Adipocyte (in vitro differentiated cells): Measurements from ENCODE around the gene TMIGD2.

Source experiments
- DNase-seq: peaks from one replicate; pipeline ENCODE4 v3.0.0-alpha.2; 2015; ENCODE audit warnings: low read depth
- H3K27me3 ChIP-seq: replicated peaks from 2 replicates; pipeline ENCODE4 v1.7.0; 2013; ENCODE audit warnings: mild to moderate bottlenecking, low read length, moderate library complexity; ENCODE audit not compliant: control insufficient read depth, insufficient read depth
- H3K36me3 ChIP-seq: 2 replicates; pipeline ENCODE4 v1.7.0; 2013; ENCODE audit warnings: low read length, mild to moderate bottlenecking, moderate library complexity; ENCODE audit not compliant: control insufficient read depth, insufficient read depth, severe bottlenecking
- H3K4me1 ChIP-seq: 2 replicates; pipeline ENCODE4 v1.7.0; 2013; ENCODE audit warnings: mild to moderate bottlenecking, low read length, moderate library complexity; ENCODE audit not compliant: control insufficient read depth, insufficient read depth
- H3K4me3 ChIP-seq: 2 replicates; pipeline ENCODE4 v1.7.0; 2013; ENCODE audit warnings: mild to moderate bottlenecking, low read length, moderate library complexity
- H3K9ac ChIP-seq: 2 replicates; pipeline ENCODE4 v1.7.0; 2013; ENCODE audit warnings: mild to moderate bottlenecking, low read length, moderate library complexity
- H3K9me3 ChIP-seq: 2 replicates; pipeline ENCODE4 v1.7.0; 2013; ENCODE audit warnings: mild to moderate bottlenecking, low read length, moderate library complexity; ENCODE audit not compliant: control insufficient read depth

Gene TMIGD2

GRCh38 chr19:4304538-4305256 is 2.5 kb upstream of the TMIGD2 start, which contains the start of gene FSD1:
Gene FSD1 (plus strand): TSS chr19:4304598. CDS start chr19:4304747, 149 bp downstream.
- H3K9ac ChIP-seq: no peak within 1 kb of the TSS
- no peaks in the 10 kb centered on the region for H3K9me3 ChIP-seq
- DNase-seq: peak; percentile 78
- peaks cover 8% of the 10 kb centered on the region for H3K27me3 ChIP-seq
- no peaks in the 10 kb centered on the region for H3K36me3 ChIP-seq
- H3K4me3 ChIP-seq: no peak within 1 kb of the TSS
- H3K4me1 ChIP-seq: peaks cover 7% of the 10 kb centered on the region

DNA sequence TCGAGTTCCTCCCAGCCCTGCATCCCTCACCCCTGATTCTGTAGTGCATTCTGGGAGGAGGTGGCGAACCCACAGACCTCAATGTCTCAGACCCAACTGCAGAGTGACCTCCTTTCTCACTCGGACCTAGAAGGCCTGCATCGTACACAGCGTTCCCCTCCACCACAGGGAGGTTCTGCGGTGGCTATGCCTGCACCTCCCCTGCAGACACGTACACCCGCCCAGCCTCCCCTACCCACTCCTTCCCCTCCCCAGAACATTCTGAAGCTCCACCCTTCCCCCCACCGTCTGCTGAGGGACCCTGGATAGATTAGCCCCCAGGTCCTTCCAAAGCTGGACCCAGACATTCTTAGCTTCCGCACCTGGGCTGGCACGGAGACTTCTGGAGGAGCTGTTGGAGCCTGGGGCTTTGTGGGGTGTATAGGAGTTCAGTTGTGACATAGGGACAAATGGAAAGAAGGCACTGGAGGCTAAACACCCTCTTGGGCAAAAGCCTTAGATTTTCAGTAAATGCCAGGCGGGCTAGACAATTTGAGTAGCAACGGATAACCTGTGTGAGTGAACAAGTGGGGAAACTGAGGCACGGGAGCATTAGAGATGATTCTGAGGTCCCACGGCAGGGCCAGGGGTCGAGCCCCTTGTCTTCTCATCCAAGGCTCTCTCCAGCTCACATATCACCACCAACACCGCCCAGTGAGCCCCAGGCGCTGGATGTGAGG is 1.8 kb upstream of the TMIGD2 start:
- peaks cover 8% of the 10 kb centered on the region for H3K27me3 ChIP-seq
- no peak overlapping the region for H3K4me3 ChIP-seq
- no peaks in the 10 kb centered on the region for H3K36me3 ChIP-seq
- DNase-seq: no peak
- no peaks in the 10 kb centered on the region for H3K9me3 ChIP-seq
- peaks cover 7% of the 10 kb centered on the region for H3K4me1 ChIP-seq
- H3K9ac ChIP-seq: no peak overlapping the region

- no peaks in the 10 kb centered on the region for H3K36me3 ChIP-seq
- no peaks in the 10 kb centered on the region for H3K9me3 ChIP-seq
- H3K9ac ChIP-seq: no peak overlapping the region
- peaks cover 7% of the 10 kb centered on the region for H3K4me1 ChIP-seq
- no peak overlapping the region for H3K4me3 ChIP-seq
- no peak for DNase-seq
- peaks cover 9% of the 10 kb centered on the region for H3K27me3 ChIP-seq
Measured at GRCh38 chr19:4301590-4302242, 473 bp downstream of the TMIGD2 start.

DNA sequence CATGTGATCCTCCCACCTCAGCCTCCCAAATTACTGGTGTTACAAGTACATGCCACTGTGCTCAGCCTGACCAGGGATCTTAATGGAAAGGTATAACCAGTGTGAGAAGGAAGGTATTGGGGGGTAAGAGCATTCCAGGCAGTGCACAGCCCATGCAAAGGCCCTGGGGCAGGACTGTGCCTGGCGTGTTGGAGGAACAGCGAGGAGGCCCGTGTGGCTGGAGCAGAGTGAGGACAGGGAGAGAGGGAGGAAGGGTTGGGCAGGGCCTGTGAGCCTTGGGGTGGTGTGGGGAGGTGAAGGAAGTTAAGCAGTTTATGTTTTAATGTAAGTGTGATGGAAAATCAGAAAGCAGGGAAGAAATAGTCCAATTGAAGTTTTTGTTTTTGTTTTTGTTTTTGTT is 1.6 kb downstream of the TMIGD2 start:
- H3K9me3 ChIP-seq: no peaks in the 10 kb centered on the region
- H3K9ac ChIP-seq: no peak overlapping the region
- H3K4me3 ChIP-seq: no peak overlapping the region
- no peaks in the 10 kb centered on the region for H3K36me3 ChIP-seq
- DNase-seq: no peak
- H3K4me1 ChIP-seq: peaks cover 7% of the 10 kb centered on the region
- peaks cover 16% of the 10 kb centered on the region for H3K27me3 ChIP-seq

DNA sequence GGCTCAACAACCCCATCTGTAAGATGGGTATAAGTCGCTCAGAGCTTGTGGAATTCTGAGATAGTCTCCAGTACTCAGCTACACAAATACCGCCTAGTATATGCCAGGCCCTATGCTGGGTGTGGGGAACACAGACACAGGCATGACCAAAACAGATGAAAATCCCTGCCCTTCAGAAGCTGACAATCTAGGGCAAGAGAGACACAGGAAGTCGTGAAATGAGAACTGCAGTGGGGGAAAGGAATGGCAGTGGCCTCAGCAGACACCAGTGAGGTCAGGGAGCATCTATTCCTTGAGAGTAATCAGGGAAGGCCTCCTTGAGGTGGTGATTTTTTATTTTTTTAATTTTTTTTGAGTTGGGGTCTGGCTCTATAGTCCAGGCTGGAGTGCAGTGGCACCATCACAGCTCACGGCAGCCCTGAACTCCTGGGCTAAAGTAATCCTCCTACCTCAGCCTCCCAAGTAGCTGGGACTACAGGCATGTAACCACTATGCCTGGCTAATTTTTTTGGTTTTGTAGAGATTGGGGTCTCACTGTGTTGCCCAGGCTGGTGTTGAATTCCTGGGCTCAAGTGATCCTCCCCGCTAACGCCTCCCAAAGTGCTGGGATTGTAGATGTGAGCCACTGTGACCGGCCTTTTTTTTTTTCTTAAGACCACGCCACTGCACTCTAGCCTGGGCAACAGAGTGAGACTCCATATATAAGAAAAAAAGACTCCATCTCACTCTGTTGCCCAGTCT is 3.2 kb downstream of the TMIGD2 start:
- Histone ChIP-seq H3K4me1 (peaks cover 7% of the 10 kb centered on the region), H3K4me3 (no peak overlapping the region), H3K9ac (no peak overlapping the region), H3K27me3 (peaks cover 21% of the 10 kb centered on the region), H3K36me3 (no peaks in the 10 kb centered on the region), H3K9me3 (no peaks in the 10 kb centered on the region)
- DNase-seq: no peak

GRCh38 chr19:4297901-4298809 is 4.0 kb downstream of the TMIGD2 start:
- Histone ChIP-seq H3K36me3 (no peaks in the 10 kb centered on the region), H3K9ac (no peak overlapping the region), H3K27me3 (peaks cover 21% of the 10 kb centered on the region), H3K4me3 (no peak overlapping the region), H3K4me1 (peaks cover 7% of the 10 kb centered on the region), H3K9me3 (no peaks in the 10 kb centered on the region)
- DNase-seq: no peak

- Histone ChIP-seq H3K36me3 (no peaks in the 10 kb centered on the region), H3K9me3 (no peaks in the 10 kb centered on the region), H3K4me1 (no peaks in the 10 kb centered on the region), H3K4me3 (no peak overlapping the region), H3K9ac (no peak overlapping the region), H3K27me3 (peaks cover 21% of the 10 kb centered on the region)
- DNase-seq: no peak
Measured at GRCh38 chr19:4295972-4296771, 6.0 kb downstream of the TMIGD2 start.

- no peaks in the 10 kb centered on the region for H3K4me1 ChIP-seq
Measured at GRCh38 chr19:4294389-4294788, 7.8 kb downstream of the TMIGD2 start.

DNA sequence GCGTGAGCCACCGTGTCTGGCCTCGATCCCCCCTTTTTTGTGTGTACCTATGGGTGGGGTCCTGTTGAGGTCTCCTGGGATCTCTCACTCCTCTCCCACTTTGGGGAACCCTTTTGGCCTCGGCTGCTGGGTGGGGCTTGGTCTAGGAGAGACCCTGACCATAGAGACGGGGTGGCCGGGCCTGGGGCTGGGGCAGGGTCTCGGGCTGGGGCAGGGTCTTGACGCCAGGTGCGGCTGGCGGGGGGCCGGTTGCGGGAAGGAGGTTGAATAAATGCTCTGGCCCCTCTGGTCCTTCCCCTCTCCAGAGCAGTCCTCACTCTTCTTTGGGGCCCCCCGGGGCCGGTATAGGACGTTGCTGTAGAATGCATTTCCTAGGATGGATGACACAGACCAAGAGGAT is 9.7 kb downstream of the TMIGD2 start:
- Histone ChIP-seq H3K9ac (no peak overlapping the region), H3K36me3 (no peaks in the 10 kb centered on the region), H3K9me3 (no peaks in the 10 kb centered on the region), H3K4me3 (no peak overlapping the region), H3K4me1 (no peaks in the 10 kb centered on the region), H3K27me3 (peaks cover 35% of the 10 kb centered on the region)
- DNase-seq: no peak

More at GRCh38 chr19:4294389-4294788, 7.8 kb downstream of the TMIGD2 start:
- peaks cover 27% of the 10 kb centered on the region for H3K27me3 ChIP-seq
- no peak overlapping the region for H3K4me3 ChIP-seq
- H3K9ac ChIP-seq: no peak overlapping the region
- H3K36me3 ChIP-seq: no peaks in the 10 kb centered on the region
- no peak for DNase-seq
- H3K9me3 ChIP-seq: no peaks in the 10 kb centered on the region
